Renal pelvis (tissue), 4 donors: Measurements from ENCODE around the gene ACTR3C. TPM values are rescaled to one million over a fixed set of nuclear protein-coding genes. Genes with fewer than 3 reads are reported as not detected.
"Not testable (repeated sequence)": the region's sequence is repeated elsewhere in the genome, so short reads cannot be mapped to it uniquely, and the experiment has no call there.

ENCODE experiments used
- DNase-seq: peaks from one replicate; pipeline ENCODE4 v3.0.0-alpha.2; 2013
- polyA plus RNA-seq, 3 donors: library from polyadenylated mRNA; unstranded; fragments of 120-200 nt; gene quantifications; one replicate each; pipeline ENCODE4 v1.2.1, GENCODE V29; 2013; ENCODE audit not compliant: insufficient read length in 3 of 3

Gene ACTR3C
- polyA plus RNA-seq, 3 donors, result 8.7 to 10.7 (median 9.1) TPM

DNA sequence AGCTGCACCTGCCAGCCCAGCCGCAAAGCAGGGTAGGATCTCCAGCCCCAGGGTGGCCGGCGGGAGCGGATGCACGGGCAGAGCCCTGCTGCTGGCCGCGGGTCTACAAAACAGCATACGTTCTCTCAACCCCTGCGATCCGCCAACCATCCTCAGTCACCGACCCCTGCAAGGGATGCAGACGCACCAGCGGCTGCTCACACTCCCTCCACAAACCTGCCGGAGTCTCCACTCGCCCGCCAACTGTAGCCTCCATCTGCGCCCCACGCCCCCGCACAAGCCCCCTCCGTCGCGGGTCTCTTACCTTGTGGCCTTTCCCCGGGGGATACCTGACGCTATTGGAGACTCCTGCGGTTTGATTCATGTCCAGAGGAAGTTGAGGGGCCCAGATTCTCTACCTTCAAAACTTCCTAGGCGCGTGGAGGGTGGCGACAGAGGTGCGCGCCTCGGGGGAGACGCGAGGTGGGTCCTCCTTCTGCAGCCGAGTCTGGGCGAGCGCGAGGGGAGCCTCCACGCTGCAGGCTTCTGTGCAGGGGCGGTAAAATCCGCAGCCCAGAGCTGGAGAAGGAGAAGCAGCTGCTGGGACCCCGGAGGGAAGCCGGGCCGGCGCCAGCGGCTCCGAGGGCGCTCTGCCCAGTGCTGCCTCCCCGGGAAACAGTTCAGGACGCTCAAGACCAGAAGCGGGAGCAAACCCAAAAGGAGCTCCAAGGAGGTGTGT is 103.2 kb downstream of the ACTR3C start:
- not testable (repeated sequence) for DNase-seq

DNA sequence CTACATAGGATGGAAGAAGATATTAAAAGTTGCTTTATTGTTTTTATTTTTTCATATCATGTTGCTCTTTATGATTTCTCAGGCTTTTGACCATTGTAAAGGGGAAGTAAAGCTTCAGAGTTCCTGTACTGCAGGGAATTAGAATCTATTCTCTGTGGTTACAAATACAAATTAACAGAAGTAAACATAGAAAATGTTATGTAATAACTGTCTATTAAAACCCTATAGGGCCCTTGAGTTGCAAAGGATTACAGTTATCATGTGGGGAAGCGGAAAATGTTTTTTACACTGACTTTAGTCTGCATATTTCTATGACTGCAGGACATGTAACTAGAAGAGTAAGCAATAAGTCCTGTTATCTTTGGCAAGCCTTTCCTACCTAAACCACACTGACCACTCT is 116.5 kb downstream of the ACTR3C start:
- not testable (repeated sequence) for DNase-seq

- not testable (repeated sequence) for DNase-seq
Measured at GRCh38 chr7:150205866-150206265, 117.5 kb downstream of the ACTR3C start.

DNA sequence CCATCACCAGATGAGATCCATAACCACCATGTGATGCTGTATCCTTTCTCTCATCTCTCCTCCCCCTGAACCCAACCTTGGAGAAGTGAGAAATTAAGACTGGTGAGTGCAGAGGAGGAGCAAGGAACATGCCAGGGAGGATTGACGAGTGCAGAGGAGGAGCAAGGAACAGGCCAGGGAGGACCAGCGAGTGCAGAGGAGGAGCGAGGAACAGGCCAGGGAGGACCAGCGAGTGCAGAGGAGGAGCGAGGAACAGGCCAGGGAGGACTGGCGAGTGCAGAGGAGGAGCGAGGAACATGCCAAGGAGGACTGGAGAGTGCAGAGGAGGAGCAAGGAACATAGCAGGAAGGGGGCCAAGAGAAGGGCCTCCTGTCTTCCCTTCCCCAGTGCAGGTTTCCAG is 118.8 kb downstream of the ACTR3C start:
- not testable (repeated sequence) for DNase-seq

DNA sequence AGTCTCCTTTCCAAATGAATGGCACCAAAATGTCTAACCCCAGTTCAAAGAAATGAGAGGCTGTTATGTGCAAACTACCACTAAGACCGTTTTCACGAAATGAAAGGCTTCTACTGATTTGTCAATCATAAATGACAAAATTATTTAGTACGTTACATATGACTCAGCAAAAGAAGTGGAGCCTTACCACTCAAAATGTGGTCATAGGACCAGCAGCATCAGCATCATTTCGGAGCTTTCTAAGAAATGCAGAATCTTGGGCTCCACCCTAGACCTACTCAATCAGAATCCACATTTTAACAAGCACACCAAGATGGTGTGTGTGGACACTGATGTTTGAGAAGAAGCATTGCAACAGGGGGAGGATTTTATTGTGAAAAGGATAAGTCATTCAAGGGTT is 120.5 kb downstream of the ACTR3C start:
- not testable (repeated sequence) for DNase-seq

Other genes with a start within 250 kb of the ACTR3C start
- 10 to 100 TPM; 25.1 to 33.1 (median 30.3) TPM for gene LRRC61, start 190 bp downstream of the ACTR3C start, polyA plus RNA-seq
- 10 to 100 TPM; 40.9 to 55.6 (median 54.0) TPM for gene RARRES2, start 18.1 kb upstream of the ACTR3C start, polyA plus RNA-seq
- gene REPIN1, start 45.3 kb upstream of the ACTR3C start, polyA plus RNA-seq, result 100 to 1,000 TPM in 2 of 3 donors, 10 to 100 TPM in 1; 97.8 to 123 (median 119) TPM
- gene ZNF775, start 55.8 kb upstream of the ACTR3C start, polyA plus RNA-seq, result 1 to 10 TPM; 8.4 to 9.7 (median 8.6) TPM
- 1 to 10 TPM; 8.6 to 8.9 (median 8.8) TPM for gene GIMAP8, start 127.1 kb upstream of the ACTR3C start, polyA plus RNA-seq
- 10 to 100 TPM; 12.7 to 16.7 (median 13.0) TPM for gene GIMAP7, start 191.3 kb upstream of the ACTR3C start, polyA plus RNA-seq
- 10 to 100 TPM; 20.4 to 24.8 (median 22.3) TPM for gene GIMAP4, start 243.8 kb upstream of the ACTR3C start, polyA plus RNA-seq